Measurements from ENCODE around the gene GPR35.

Gene GPR35

DNA sequence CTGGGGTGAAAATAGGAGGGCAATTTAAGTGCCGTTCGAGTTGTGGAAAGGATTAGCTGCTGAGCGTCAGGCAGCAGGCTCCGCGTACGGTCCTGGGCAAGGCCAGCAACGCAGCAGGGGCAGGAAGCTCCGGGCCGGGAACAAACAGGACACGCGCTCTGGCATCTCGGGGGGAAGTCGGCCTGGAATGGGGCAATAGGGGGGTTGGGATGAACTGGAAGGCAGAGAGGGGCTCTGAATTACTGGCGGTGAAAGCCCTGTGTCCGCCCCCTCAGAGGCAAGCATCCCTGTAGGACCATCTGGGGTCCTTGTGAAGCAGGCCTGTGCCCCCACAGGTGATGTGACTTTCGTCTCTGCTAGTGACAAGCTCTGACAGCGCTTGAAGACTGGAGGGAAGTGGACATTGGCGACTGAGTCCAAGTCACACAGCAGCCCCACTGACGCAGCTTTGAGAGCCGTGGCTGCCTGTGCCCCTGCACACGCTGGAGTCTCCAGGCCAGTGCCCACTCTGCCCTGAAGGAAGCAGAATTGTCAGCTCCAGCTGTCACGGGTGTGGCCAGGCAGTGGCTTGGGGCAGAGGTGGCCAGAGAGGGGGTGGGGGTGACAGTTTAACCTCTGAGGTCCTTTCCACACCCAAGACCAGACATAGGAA lies 22.3 kb downstream of the GPR35 start:
- DNase-seq (ENCODE audit: low spot score): peak; percentile 18
- in situ Hi-C loops (cut with MboI; ENCODE audit: low pct_unique_long_range_greater_than_20kb, low sequenced_read_pairs, unreplicated experiment): no loop called here
- TF ChIP-seq, protein P1, sequence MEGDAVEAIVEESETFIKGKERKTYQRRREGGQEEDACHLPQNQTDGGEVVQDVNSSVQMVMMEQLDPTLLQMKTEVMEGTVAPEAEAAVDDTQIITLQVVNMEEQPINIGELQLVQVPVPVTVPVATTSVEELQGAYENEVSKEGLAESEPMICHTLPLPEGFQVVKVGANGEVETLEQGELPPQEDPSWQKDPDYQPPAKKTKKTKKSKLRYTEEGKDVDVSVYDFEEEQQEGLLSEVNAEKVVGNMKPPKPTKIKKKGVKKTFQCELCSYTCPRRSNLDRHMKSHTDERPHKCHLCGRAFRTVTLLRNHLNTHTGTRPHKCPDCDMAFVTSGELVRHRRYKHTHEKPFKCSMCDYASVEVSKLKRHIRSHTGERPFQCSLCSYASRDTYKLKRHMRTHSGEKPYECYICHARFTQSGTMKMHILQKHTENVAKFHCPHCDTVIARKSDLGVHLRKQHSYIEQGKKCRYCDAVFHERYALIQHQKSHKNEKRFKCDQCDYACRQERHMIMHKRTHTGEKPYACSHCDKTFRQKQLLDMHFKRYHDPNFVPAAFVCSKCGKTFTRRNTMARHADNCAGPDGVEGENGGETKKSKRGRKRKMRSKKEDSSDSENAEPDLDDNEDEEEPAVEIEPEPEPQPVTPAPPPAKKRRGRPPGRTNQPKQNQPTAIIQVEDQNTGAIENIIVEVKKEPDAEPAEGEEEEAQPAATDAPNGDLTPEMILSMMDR (IDR thresholded peaks at IDR 0.05; ENCODE audit: extremely low read depth, insufficient read depth, missing control alignments): no peak

DNA sequence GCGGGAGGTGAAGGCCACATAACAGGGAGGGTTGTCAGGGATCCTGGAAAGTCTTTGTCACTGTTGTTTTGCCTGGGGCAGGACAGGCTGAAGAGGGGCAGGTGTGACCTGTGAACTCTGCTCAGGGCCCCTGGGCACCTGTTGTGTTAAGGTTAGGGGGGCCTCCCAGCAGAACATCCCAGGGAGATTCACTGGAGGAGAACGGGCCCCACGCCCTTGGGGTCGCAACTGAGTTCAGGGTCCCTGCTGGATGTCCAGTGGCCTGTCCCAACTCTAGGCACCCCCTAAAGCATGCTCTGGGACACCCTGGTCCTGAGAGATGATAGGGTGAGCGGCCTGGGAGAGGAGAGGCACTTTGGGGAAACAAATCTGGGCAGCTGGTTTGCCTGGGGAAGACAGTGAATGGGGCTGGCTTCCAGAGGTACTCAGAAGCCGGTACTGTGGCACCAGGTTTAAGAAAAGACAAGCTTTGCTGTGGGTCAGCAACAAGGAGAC lies 22.9 kb downstream of the GPR35 start:
- TF ChIP-seq, protein P1 (IDR thresholded peaks at IDR 0.05; ENCODE audit: extremely low read depth, insufficient read depth, missing control alignments): no peak
- in situ Hi-C loops (cut with MboI; ENCODE audit: low pct_unique_long_range_greater_than_20kb, low sequenced_read_pairs, unreplicated experiment): no loop called here

DNA sequence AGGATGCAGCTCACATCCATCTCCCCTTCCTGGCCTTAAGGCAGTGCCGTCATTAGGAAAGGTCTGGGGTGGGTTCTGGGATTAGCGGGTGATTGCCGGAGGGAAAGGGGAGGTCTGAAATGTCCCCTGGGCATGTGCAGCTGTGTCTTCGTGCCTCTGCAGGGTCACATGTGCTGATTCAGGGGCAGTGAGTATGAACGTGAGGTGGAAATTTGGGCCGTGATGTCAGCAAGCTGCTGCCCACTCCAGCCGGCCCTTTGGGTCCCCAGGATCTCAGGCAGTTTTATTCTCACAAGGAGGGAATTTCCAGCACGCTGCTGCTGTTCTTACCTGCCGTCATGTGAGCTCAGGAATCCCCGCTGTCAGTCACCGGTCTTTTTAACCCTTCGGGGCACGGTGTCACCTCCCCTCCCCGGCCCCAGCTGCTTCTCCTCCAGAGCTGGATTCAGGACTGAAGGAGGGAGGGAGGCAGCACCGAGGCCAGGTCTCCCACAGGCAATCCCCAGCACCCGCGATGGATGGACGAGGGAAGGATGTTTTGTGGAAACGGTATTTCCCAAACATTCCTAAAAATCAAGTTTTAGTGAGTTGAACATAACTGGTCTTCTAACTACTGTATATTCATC lies 23.5 kb downstream of the GPR35 start:
- in situ Hi-C loops (cut with MboI; ENCODE audit: low pct_unique_long_range_greater_than_20kb, low sequenced_read_pairs, unreplicated experiment): no loop called here
- TF ChIP-seq, protein P1 (IDR thresholded peaks at IDR 0.05; ENCODE audit: extremely low read depth, insufficient read depth, missing control alignments): no peak
- DNase-seq (ENCODE audit: low spot score): peak; percentile 34

More for the DNA sequence above, 22.9 kb downstream of the GPR35 start:
- DNase-seq (ENCODE audit: low spot score): no peak

DNA sequence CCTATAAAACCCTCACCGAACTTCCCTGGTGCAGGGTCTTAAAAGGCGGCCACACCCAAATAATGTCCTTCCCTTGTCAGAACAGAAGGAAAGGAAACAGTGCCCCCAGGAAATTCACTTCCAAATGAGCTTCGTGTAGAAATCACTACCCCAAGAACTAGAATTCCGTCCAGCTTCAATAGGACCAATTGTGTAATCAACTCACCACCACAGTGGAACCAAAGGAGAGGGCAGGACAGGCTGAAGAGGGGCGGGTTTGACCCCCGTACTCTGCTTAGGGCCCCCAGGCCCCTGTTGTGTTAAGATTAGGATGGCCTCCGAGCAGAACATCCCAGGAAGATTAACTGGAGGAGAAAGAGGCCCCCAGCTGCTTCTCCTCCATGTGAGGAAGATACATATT lies 24.1 kb downstream of the GPR35 start:
- no peak for DNase-seq (ENCODE audit: low spot score)
- in situ Hi-C loops (cut with MboI; ENCODE audit: low pct_unique_long_range_greater_than_20kb, low sequenced_read_pairs, unreplicated experiment): no loop called here
- TF ChIP-seq, protein P1 (IDR thresholded peaks at IDR 0.05; ENCODE audit: extremely low read depth, insufficient read depth, missing control alignments): no peak

DNA sequence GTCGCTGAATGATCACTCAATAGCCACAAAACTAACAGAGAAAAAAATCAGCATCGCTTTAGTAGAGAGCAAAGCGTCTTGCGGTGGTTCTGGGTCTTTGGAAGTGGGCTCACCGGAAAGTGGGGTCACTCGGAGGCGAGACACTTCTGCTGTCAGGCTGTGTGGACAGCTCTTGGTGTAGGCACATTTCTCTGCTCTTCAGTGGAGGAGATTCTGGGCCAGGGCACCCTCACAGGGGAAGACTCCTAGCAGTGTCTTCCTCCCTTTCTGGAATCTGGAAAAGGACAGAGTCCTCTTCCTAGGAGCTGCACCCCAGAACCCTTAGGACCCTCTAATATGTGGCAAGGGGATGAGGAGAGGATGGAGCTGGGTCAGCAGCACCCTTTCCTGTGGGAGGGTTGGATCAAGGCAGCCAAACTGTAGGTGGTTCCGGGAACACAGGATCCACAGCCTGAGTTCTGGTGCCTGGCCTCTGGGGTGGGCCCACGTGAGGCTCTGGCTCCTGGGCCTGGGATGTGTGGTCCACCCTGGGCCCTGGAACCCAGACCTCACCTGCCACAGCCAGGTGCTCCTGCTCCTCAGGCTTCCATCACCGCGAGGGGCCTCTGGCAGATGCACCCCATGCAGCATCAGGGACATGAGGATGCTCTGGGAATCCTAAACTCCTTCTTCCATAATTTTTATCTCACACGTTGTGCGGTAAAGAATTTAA lies 25.1 kb downstream of the GPR35 start:
- in situ Hi-C loops (cut with MboI; ENCODE audit: low pct_unique_long_range_greater_than_20kb, low sequenced_read_pairs, unreplicated experiment): no loop called here
- TF ChIP-seq, protein P1 (IDR thresholded peaks at IDR 0.05; ENCODE audit: extremely low read depth, insufficient read depth, missing control alignments): no peak
- DNase-seq (ENCODE audit: low spot score): no peak

DNA sequence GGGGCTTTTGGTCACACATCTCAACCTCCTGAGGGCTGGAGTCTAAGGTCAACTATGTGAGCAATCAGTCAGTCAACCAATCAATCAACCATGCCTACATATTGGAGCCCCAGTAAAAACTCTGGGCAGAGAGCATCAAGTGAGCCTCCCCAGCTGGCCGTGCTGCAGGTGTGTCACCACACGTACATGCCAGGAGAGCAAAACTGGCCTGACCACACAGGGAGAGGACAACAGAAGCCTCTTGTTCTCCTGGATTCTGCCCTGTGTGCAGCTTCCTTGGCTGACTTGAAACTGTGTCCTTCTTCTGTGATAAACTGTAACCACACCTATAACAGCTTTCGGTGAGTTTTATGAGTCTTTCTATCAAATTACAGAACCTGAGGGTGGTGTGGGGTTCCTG lies 25.9 kb downstream of the GPR35 start:
- TF ChIP-seq, protein P1 (IDR thresholded peaks at IDR 0.05; ENCODE audit: extremely low read depth, insufficient read depth, missing control alignments): no peak
- no peak for DNase-seq (ENCODE audit: low spot score)
- in situ Hi-C loops (cut with MboI; ENCODE audit: low pct_unique_long_range_greater_than_20kb, low sequenced_read_pairs, unreplicated experiment): no loop called here

Data from GM13977 (cell line).